GM18873 (cell line): ENCODE measurements around the gene SEMA5B.

Experiments
- ATAC-seq: cut with Tn5 transposase; IDR thresholded peaks from one replicate; pipeline ENCODE4 v1.9.1; 2021; ENCODE audit warnings: mild to moderate bottlenecking, moderate library complexity, moderate number of reproducible peaks; ENCODE audit not compliant: unreplicated experiment, low FRiP score

Gene SEMA5B

GRCh38 chr3:122955916-122956692 lies 71.5 kb downstream of the SEMA5B start:
- ATAC-seq, result no peak

GRCh38 chr3:122952520-122952919 lies 75.0 kb downstream of the SEMA5B start:
- ATAC-seq, result peak; percentile 56

- no peak for ATAC-seq
Measured at GRCh38 chr3:122948408-122948807, 79.2 kb downstream of the SEMA5B start.

- ATAC-seq, result no peak
Measured at GRCh38 chr3:122947738-122948137, 79.8 kb downstream of the SEMA5B start.

GRCh38 chr3:122947196-122947595 lies 80.4 kb downstream of the SEMA5B start:
- ATAC-seq, result no peak

- no peak for ATAC-seq
Measured at GRCh38 chr3:122946185-122946584, 81.4 kb downstream of the SEMA5B start.

- no peak for ATAC-seq
Measured at GRCh38 chr3:122945230-122945629, 82.3 kb downstream of the SEMA5B start.

- no peak for ATAC-seq
Measured at GRCh38 chr3:122944671-122945161, 82.8 kb downstream of the SEMA5B start.

- no peak for ATAC-seq
Measured at GRCh38 chr3:122943828-122944190, 83.8 kb downstream of the SEMA5B start.

- ATAC-seq, result no peak
Measured at GRCh38 chr3:122942937-122943827, 84.4 kb downstream of the SEMA5B start.

- no peak for ATAC-seq
Measured at GRCh38 chr3:122942239-122942638, 85.3 kb downstream of the SEMA5B start.

- no peak for ATAC-seq
Measured at GRCh38 chr3:122941228-122942206, 86.0 kb downstream of the SEMA5B start.

- no peak for ATAC-seq
Measured at GRCh38 chr3:122940628-122941086, 86.9 kb downstream of the SEMA5B start.

GRCh38 chr3:122938783-122939425 lies 88.7 kb downstream of the SEMA5B start:
- ATAC-seq, result no peak

GRCh38 chr3:122937745-122938144 lies 89.8 kb downstream of the SEMA5B start:
- ATAC-seq, result no peak

GRCh38 chr3:122936986-122937385 lies 90.6 kb downstream of the SEMA5B start:
- ATAC-seq, result no peak

- no peak for ATAC-seq
Measured at GRCh38 chr3:122936335-122936734, 91.2 kb downstream of the SEMA5B start.

- ATAC-seq, result no peak
Measured at GRCh38 chr3:122934251-122934650, 93.3 kb downstream of the SEMA5B start.

- ATAC-seq, result no peak
Measured at GRCh38 chr3:122932251-122932967, 95.2 kb downstream of the SEMA5B start.
